ENCODE data around the gene ALPK3. TPM values are rescaled to one million over a fixed set of nuclear protein-coding genes. Genes with fewer than 3 reads are reported as not detected.
A peak's percentile ranks its signal among the peaks of the same experiment; 100 is the strongest.

ALPK3 gene
- total and polyA plus RNA-seq, 9 of the 15 experiments (the other 6 are each of a cell fraction or from before 2014, with no cell fraction given): 0.04 to 1.0 (median 0.07) TPM; not detected in 2

- TF ChIP-seq NFXL1 (CRISPR knock-in tag; IDR thresholded peaks at IDR 0.05): no peak
- TF ChIP-seq ZNF263 (CRISPR knock-in tag; IDR thresholded peaks at IDR 0.05; ENCODE audit: borderline replicate concordance): peak; percentile 88
- 0 out of 2 replicates have a peak, but pooled peaks have one; percentile 24 for TF ChIP-seq SOX6 (IDR thresholded peaks at IDR 0.05)
- peak; percentile 79 for TF ChIP-seq REST (IDR thresholded peaks at IDR 0.05; ENCODE audit: borderline replicate concordance)
- TF ChIP-seq REST (CRISPR knock-in tag; IDR thresholded peaks at IDR 0.05; ENCODE audit: low read depth): no peak
- TF ChIP-seq HBP1 (CRISPR knock-in tag; IDR thresholded peaks at IDR 0.05): 0 out of 2 replicates have a peak, but pooled peaks have one; percentile 36
- TF ChIP-seq MAFG (tag; conservative IDR thresholded peaks at IDR 0.05): no peak
Measured at GRCh38 chr15:84821501-84822021, 4.4 kb downstream of the ALPK3 start (continued).

All from K562 (cell line).